ENCODE data around the gene SV2B.

- TF ChIP-seq POLR2AphosphoS5 (IDR thresholded peaks at IDR 0.05) (no peak), CTCF (IDR thresholded peaks at IDR 0.05) (no peak), EP300 (IDR thresholded peaks at IDR 0.05) (no peak)
Measured at GRCh38 chr15:91307601-91308000, 207.5 kb downstream of the SV2B start.

Measured in stomach (tissue), 4 donors.